GM10266 (cell line): ENCODE data around the gene SYT1.

ENCODE experiments used
- DNase-seq: peaks from one replicate; pipeline ENCODE4 v3.0.0; 2012; ENCODE audit errors: extremely low spot score
- CTCF ChIP-seq: IDR thresholded peaks from 2 replicates; pipeline ENCODE4 v1.5.1; 2012; ENCODE audit warnings: mild to moderate bottlenecking, low read depth; ENCODE audit not compliant: control insufficient read depth, insufficient read depth; ENCODE audit errors: missing control alignments

SYT1 gene

GRCh38 chr12:78966062-78966461, 101.5 kb downstream of the SYT1 start:
- TF ChIP-seq CTCF, result no peak
- no peak for DNase-seq

- DNase-seq, result no peak
- no peak for TF ChIP-seq CTCF
These were observed 102.4 kb downstream of the SYT1 start for GRCh38 chr12:78966926-78967325.

GRCh38 chr12:78968226-78968625, 103.7 kb downstream of the SYT1 start:
- TF ChIP-seq CTCF, result no peak
- no peak for DNase-seq

GRCh38 chr12:78970041-78970440, 105.5 kb downstream of the SYT1 start:
- DNase-seq, result no peak
- TF ChIP-seq CTCF, result no peak

- no peak for TF ChIP-seq CTCF
- no peak for DNase-seq
These were observed 112.8 kb downstream of the SYT1 start for GRCh38 chr12:78977304-78977867.

GRCh38 chr12:78994168-78994791, 129.7 kb downstream of the SYT1 start:
- DNase-seq, result no peak
- TF ChIP-seq CTCF, result no peak

GRCh38 chr12:79000501-79000900, 135.9 kb downstream of the SYT1 start:
- no peak for TF ChIP-seq CTCF
- DNase-seq, result no peak
